GM18517 (cell line): ENCODE results near the gene GPR107.
"Not testable (repeated sequence)": the region's sequence is repeated elsewhere in the genome, so short reads cannot be mapped to it uniquely, and the experiment has no call there.

Experiments
- ATAC-seq: cut with Tn5 transposase; IDR thresholded peaks from one replicate; pipeline ENCODE4 v1.9.1; 2021; ENCODE audit warnings: mild to moderate bottlenecking, moderate library complexity; ENCODE audit not compliant: unreplicated experiment

GPR107 gene

DNA sequence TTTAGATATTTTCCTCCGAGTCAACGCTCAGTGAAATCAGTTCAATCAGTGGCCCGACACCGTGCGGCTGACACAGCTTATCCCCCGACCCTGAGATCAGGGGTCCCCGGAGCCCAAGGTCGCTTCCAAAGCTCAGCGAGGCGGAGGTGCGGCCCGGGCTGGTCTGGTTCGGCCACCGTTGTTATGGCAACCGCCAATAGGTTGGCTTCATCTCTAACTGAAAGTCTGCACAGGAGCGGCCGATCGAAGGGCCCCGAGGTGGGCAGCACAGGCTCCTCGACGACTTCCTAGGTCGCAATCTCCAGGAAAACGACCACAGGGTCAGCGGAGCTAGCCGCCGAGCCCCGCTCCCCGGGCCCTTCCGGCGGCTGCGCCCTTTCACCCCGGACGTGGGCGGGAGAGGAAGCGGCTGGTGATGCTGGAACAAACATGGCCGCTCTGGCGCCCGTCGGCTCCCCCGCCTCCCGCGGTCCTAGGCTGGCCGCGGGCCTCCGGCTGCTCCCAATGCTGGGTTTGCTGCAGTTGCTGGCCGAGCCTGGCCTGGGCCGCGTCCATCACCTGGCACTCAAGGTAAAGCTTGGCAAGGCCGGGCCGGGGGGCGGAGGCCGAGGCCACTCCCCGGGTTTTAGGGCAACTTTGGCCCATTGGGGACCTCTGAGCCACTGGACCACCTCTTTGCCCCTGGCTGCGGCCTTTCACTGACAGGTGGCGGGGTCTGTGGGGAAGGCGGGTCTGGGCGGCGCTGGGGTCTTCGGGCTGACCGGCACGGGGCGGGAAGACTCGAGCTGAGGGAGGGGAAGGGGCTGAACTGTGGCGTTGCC is at the start of gene GPR107:
Gene GPR107 (plus strand): TSS at position 403 of the 821 bp plus-strand sequence. CDS start 27 bp downstream, at position 430.
- ATAC-seq, result peak; percentile 68

DNA sequence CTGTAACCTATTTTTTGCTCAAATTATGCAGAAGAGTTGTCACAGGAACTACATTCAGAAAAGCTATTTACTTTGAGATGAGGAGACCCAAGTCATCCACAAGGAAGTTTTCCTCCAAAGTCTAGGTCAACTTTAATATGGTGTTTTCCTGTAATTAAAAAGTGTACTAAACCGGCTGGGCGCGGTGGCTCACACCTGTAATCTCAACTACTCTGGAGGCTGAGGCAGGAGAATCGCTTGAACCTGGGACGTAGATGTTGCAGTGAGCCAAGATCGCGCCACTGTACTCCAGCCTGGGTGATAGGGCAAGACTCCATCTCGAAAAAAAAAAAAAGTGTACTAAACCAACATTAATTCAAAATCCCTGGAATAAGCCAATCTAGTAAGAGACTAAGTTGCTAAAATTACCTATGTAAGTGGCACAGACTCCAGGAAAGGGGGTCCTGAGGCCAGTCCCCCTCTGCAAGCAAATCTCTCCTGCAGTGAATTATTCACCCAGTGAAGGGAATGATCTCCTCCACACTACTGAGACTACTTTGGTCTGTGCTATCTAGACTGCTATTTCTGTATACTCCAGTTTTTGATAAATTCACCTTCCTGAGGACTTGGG is 49.7 kb upstream of the GPR107 start:
- ATAC-seq, result no peak

DNA sequence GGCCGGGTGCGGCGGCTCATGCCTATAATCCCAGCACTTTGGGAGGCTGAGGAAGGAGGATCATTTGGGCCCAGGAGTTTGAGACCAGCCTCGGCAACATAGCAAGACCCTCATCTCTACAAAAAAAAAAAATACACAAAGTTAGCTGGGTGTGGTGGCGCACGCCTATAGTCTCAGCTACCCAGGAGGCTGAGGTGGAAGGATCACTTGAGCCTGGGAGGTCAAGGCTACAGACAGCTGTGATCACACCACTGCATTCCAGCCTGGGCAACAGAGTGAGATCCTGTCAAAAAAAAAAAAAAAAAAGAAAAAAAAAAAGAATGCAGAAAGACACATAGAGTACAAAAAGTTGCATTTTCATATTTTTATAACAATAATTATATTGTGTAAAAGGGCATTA is 46.8 kb upstream of the GPR107 start:
- ATAC-seq, result not testable (repeated sequence)

DNA sequence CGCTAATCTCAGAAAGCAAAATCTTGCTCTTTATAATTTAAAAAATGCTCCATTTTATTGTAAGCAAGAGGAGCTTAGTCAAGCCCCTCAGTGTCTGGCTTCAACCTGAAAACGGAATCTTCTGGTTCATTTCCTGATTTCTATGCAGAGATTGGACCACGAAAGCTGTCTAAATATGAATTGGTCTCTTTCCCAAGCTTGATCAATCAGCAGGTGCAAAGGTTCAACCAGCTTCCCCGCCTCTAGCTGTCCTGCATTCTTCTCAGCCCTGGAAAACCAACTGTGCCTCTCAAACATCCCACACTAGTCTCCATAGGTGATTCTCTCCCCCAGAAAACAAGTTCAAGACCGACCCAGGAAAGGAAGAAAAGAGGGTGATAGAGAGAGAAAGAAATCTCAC is 45.2 kb upstream of the GPR107 start:
- no peak for ATAC-seq

DNA sequence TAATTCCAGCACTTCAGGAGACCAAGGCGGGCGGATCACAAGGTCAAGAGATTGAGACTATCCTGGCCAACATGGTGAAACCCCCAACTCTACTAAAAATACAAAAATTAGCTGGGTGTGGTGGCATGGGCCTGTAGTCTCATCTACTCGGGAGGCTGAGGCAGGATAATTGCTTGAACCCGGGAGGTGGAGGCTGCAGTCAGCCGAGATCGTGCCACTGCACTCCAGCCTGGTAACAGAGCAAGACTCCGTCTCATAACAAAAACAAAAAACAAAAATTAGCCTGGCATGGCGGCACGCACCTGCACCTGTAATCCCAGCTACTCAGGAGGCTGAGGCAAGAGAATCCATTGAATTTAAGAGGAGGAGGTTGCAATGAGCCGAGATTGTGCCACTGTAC is 44.2 kb upstream of the GPR107 start:
- not testable (repeated sequence) for ATAC-seq

DNA sequence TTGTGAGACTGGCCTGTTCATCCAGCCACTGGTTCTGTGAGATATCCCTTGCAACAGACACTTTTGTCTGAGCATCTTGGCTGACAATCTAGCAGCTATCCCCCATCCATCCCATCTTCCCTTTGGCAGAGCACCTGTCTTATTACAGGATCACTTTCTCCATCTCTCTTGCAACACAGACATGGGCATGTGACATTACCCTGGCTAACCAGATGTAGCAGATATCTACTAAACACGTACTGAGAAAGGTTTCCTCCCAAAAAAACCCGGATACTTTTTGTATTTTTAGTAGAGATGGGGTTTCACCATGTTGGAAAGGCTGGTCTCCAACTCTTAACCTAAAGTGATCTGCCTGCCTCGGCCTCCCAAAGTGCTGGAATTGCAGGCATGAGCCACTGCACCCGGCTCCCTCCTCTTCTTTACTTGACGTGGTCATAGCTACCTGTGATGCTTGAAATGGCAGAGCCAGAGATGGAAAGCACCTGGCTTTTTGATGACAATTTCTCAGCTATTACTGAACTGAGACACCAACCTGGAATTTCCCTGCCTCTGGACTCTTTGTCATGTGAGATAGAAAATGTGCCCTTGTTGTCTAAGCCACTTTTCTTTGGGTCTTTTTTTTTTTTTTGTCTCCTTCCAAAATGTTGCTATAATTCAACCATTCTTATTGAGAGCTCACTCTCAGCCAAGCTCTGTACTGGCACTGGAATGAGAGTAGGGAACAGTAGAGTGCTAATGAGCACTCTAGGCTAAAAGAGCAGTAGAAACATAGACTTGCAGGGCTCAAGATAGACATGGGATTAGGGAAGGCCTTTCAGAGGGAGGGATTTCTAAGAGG is 43.3 kb upstream of the GPR107 start:
- ATAC-seq, result peak; percentile 35

DNA sequence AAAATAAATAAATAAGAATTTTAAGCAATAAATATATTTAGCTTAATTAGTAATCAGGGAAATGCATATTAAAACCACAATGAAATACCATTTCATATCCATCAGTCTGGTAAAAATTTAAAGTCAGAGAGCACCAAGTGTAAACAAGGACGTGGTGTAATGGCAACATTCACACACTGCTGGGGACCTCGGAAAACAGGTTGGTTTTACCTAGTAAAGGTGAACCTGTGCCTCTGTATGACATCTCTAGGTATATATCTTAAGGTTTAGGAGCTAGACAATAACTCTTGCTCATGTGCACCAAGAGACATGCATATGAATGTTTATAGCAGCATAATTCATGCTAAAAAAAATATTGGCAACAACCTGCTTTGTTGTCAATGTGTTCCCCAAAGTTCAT is 40.4 kb upstream of the GPR107 start:
- ATAC-seq, result no peak

DNA sequence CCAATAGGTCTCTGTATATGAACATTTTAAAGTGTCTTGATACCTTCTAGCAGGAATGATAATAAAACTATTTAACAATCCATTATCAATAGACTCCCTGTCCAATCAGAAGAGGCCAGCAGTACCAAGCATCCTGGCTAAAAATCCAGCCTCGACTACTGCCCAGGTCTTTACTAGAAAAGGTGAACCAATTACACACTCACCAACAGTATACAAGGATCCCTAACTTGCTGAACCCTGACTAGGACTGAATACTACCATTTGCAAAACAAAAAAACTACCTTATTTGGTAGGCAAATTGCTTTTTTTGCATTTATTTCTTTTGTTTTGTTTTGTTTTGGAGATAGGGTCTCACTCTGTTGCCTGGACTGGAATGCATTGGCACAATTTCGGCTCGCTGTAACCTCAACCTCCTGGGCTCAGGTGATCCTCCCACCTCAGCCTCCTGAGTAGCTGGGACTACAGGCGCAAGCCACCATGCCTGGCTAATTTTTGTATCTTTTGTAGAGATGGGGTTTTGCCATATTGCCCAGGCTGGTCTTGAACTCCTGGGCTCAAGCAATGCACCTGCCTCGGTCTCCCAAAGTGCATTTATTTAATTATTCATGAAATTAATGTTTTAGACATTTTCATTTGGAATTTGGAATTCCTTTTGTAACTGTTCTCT is 38.2 kb upstream of the GPR107 start:
- ATAC-seq, result no peak

DNA sequence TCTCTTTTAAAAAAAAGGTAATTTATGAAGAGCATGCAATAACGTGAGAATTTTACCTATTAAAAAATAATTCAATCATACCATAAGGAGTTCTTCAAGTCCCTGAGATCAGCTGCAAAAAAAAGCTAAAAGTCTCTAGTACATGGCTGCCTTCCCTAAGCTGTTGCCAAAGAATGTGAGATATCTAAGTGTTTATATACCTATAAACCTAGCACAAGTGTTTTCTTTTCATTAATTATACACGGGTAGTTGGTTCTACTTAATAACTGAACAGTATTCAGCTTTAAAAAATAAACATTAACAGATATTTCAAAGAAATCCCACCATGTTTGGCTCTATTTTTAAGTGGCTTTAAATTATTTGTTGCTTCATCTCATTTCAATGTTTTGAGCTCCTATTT is 36.6 kb upstream of the GPR107 start:
- ATAC-seq, result no peak

DNA sequence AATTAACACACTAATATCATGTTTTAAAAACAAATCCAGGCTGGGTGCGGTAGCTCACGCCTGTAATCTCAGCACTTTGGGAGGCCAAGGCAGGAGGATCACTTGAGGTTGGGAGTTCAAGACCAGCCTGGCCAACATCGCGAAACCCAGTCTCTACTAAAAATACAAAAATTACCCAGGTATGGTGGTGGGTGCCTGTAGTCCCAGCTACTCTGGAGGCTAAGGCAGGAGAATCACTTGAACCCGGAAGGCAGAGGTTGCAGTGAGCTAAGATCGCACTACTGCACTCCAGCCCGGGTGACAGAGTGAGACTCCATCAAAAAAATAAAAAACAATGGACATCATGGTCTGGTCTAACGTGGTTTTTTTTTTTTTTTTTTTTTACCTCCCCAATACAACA is 36.2 kb upstream of the GPR107 start:
- ATAC-seq, result not testable (repeated sequence)

DNA sequence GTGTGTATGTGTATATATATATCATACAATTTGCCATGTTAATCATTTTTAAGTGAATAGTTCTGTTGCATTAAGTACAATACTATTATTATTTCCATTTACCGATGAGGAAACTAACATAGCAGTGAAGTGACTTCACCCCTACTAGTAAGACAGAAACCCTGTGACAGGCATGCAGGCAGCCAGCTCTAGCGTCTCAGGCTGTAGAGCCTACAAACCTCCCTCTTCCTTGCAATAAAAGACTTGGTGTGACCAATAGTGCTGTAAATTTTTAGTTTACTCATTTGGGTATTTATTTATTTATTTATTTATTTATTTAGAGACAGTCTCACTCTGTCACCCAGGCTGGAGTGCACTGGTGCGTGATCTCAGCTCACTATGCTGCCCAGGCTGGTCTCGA is 35.4 kb upstream of the GPR107 start:
- no peak for ATAC-seq

DNA sequence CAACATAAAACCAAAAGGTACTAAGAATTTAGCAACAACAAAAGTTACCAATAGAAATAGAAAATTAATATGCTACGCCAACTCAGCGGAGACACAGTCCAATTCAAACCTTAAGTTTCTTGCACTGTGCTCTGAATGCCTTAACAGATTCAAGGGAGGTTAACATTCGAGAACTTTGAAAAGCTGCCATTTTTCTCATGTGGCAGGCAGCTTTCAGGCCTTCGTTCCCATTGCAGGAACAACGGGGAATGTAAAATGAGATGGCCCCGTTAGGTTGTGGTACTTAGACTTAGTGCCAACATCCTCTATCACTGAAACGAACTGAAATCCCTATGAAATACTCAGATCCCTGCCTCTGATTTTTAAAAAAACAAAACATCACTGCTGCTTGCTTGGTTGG is 33.1 kb upstream of the GPR107 start:
- ATAC-seq, result no peak

DNA sequence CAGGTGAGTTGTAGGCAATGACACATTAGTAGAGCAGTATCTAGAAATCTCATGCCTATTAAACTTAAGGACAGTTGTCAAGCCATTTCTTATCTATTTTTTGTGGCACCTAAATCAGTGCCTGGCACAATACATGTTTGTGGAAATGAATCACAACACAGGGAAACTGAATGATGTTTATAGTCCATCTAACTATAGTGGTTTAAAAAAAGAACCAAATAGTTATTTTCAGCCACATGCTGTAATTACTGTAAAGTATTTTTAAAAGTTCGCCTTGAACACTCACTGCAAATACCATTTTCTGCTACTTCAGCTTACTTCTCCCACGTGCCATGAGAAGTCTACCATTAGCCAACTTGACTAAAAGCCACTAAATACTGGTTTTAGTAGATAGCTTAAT is 32.6 kb upstream of the GPR107 start:
- no peak for ATAC-seq

DNA sequence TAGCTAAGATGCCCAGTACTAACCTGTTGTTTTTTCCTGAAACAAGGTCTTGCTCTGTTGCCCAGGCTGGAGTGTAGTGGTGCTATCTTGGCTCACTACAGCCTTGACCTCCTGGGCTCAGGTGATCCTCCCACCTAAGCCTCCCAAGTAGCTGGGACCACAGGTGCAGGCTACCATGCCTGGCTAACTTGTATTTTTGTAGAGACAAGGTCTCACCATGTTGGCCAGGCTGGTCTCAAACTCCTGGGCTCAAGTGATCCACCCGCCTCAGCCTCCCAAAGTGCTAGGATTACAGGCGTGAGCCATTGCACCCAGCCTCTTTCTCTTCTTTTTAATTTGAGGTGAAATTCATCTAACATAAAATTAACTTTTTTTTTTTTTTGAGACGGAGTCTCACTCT is 31.9 kb upstream of the GPR107 start:
- not testable (repeated sequence) for ATAC-seq

DNA sequence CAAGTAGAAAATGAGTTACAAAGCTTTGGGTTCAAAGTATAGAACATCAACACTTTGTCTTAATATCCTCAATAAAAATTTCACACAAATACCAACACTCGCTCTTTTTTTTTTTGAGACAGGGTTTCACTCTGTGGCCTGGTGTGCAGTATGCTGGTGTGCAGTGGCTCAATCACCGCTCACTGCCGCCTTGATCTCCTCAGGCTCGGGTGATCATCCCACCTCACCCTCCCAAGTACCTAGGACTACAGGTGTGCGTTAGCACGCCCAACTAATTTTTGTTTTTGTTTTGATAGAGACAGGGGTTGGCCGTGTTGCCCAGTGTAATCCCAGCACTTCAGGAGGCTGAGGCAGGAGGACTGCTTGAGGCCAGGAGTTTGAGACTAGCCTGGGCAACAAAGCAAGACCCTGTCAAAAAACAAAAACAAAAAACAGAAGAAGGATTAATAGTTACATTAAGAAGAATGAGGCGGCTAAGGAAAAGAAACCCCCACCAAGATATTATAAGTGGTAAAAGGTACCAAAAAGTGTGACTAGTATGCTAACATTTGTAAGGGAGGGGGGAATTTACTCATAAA is 31.1 kb upstream of the GPR107 start:
- ATAC-seq, result no peak

DNA sequence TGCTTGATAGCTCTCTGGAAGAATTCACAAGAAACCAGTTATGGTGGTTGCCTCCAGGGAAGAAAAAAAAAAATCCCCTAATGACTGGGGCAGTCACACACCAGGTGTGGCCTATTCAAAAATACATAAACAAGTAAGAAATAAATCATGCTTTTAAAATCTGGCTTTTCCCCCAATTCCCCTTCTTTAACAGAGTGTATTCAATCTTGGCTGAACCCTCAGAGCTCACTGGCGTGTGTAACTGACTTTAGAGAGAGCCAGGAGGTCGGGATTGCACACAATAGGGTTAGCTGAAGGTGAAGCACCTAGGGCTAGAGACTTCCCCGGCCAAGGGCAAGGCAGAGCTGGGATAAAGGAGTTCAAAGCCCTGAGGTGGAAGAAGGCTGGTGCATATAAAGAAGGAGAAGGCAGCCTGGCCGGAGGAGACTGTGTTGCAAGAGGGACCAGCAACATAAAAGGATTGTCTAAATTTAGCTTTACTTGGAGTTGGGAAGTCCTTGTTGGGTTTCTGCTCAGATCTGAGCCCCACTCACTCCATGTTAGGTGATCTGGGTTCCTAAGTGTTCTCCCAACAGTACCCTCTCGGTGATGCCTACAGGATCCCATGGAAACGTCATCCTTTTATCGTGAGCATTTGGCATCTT is 30.4 kb upstream of the GPR107 start:
- ATAC-seq, result peak; percentile 35

DNA sequence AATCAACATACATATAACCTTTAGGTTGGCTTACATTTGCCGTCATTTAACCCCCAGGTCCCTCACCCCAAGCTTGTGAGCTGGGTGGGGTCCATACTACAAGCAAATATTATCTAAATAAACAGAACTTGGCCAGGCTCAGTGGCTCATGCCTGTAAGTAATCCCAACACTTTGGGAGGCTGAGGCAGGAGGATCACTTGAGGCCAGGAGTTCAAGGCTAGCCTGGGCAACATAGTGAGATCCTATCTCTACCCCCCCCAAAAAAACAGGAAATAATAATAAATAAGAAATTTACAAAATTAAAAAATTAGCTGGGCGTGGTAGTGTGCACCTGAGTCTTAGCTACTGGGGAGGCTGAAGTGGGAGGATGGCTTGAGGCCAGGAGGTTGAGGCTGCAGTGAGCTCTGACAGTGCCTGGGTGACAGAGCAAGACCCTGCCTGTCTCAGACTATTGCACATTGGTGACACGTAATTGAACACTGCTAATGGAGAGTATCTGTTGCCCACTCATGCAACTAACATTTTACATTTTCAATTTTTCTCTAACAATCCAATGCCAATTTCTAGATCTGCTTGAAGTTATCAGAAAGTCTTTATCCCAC is 29.6 kb upstream of the GPR107 start:
- no peak for ATAC-seq

DNA sequence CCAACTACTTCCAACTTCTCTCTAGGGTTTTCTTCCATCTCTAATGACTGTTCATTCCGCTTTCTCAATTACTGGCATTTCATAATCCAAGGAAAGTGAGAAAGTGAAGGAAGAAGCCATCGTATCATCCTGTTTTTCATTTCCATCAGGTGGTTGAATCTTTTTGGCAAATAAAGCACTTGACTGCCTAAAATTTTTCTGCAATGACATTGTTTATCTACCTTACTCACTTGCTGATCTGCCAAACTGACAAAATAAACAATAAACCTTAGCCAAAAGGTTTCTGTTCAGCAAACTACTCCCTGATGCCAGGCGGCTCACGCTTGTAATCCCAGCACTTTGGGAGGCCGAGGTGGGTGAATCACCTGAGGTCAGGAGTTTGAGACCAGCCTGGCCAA is 29.1 kb upstream of the GPR107 start:
- no peak for ATAC-seq

DNA sequence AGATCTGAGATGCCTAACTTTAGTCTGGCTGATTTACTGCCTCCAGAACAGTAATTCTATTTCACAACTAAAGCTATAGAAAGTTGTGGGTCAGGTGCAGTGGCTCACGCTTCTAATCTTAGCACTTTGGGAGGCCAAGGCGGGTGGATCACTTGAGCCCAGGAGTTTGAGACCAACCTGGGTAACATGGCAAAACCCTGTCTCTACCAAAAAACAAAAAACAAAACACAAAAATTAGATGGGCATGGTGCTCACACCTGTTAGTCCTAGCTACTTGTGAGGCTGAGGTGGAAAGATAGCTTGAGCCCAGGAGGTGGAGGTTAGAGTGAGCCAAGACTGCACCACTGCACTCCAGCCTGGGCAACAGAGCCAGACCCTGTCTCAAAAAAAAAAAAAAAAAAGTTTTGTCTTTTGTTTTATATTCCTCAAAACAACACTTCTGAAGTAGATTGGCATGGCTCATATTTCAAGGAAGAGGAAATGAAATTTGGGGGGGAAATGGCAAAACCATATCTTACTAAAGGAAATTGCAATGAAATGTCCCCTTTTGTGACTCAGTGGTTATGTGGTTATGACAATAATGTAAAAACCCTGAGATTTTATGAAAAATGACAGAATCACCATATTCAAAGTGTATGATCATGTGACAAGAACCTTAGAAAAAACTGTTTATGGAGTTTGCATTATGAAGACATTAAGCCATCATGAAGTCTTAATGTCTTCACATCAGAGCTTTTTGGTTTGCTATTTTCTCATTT is 26.9 kb upstream of the GPR107 start:
- no peak for ATAC-seq
